Mesothelial cell of epicardium (in vitro differentiated cells): ENCODE results near the gene ACVRL1. TPM values are rescaled to one million over a fixed set of nuclear protein-coding genes. Genes with fewer than 3 reads are reported as not detected.

Experiments used
- DNase-seq, 2 experiments: peaks; one replicate each; pipeline ENCODE4 v3.0.0; 2021; ENCODE audit warnings: low spot score in 2 of 2; ENCODE audit not compliant: unreplicated experiment in 2 of 2
- H3K27ac Mint-ChIP-seq: 2 replicates; pipeline ENCODE4 v1.8.0; 2021; ENCODE audit warnings: mixed read lengths
- H3K27me3 Mint-ChIP-seq: 2 replicates; pipeline ENCODE4 v1.8.0; 2021; ENCODE audit warnings: low read depth, mixed read lengths
- H3K36me3 Mint-ChIP-seq: 2 replicates; pipeline ENCODE4 v1.8.0; 2021; ENCODE audit warnings: mixed read lengths
- H3K4me1 Mint-ChIP-seq: 2 replicates; pipeline ENCODE4 v1.8.0; 2021; ENCODE audit warnings: mixed read lengths
- H3K4me3 Mint-ChIP-seq: 2 replicates; pipeline ENCODE4 v1.8.0; 2021; ENCODE audit warnings: mild to moderate bottlenecking, moderate library complexity, mixed read lengths
- H3K9me3 Mint-ChIP-seq: 2 replicates; pipeline ENCODE4 v1.8.0; 2021; ENCODE audit warnings: mixed read lengths
- total RNA-seq: library from RNA; stranded (reverse); gene quantifications from 3 replicates; pipeline ENCODE4 v1.2.1, GENCODE V29; 2021
- TF ChIP-seq, protein P1 (sequence below): fragments of 200-600 bp; sonication (generic); IDR thresholded peaks from one replicate; pipeline ENCODE4 v1.5.0; 2021; ENCODE audit warnings: antibody characterized with exemption; ENCODE audit not compliant: unreplicated experiment

ACVRL1 gene
- total RNA-seq, 1 donor from 2014 or later = not detected

DNA sequence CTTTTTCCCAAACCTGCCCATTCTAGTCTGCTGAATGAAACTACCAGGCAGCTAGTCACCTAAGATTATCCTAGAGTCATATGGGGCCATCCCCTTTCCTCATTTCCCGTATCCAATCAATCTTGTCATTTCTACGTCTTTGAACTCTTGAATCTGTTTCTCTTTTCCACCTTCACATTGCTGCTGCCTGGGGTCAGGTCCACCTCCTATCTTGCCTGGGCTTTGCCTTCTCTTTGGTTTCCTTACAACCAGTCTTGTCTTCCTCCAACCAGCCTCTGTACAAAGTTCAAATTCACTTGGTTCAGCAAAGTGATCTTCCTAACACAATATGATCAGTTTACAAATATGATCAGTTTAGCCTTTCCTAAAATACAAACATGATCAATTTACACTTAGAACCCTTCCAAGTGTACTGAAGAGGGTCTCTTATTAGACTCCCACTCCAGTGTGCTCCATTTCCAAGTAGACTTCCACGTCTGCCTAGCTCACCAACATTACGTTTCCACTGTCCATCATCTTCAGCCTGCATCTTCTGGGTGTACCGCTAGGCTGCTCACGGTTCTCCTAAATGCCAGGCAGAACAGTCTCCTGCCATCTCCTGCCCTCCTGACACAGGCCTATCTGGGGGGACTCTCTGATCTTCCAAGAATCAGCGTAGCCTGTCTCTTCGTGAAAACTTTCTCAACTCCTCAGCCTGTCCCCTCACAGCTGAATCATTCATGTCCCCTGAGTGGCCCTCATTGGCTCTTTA lies 40.1 kb downstream of the ACVRL1 start:
- Mint-ChIP-seq H3K4me1 (peaks cover 2% of the 10 kb centered on the region), H3K27ac (no peak overlapping the region), H3K4me3 (no peak overlapping the region), H3K27me3 (peaks cover 35% of the 10 kb centered on the region), H3K36me3 (peaks cover 8% of the 10 kb centered on the region), H3K9me3 (peaks cover 15% of the 10 kb centered on the region)
- no peak for DNase-seq
- TF ChIP-seq, protein P1, sequence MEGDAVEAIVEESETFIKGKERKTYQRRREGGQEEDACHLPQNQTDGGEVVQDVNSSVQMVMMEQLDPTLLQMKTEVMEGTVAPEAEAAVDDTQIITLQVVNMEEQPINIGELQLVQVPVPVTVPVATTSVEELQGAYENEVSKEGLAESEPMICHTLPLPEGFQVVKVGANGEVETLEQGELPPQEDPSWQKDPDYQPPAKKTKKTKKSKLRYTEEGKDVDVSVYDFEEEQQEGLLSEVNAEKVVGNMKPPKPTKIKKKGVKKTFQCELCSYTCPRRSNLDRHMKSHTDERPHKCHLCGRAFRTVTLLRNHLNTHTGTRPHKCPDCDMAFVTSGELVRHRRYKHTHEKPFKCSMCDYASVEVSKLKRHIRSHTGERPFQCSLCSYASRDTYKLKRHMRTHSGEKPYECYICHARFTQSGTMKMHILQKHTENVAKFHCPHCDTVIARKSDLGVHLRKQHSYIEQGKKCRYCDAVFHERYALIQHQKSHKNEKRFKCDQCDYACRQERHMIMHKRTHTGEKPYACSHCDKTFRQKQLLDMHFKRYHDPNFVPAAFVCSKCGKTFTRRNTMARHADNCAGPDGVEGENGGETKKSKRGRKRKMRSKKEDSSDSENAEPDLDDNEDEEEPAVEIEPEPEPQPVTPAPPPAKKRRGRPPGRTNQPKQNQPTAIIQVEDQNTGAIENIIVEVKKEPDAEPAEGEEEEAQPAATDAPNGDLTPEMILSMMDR = no peak

DNA sequence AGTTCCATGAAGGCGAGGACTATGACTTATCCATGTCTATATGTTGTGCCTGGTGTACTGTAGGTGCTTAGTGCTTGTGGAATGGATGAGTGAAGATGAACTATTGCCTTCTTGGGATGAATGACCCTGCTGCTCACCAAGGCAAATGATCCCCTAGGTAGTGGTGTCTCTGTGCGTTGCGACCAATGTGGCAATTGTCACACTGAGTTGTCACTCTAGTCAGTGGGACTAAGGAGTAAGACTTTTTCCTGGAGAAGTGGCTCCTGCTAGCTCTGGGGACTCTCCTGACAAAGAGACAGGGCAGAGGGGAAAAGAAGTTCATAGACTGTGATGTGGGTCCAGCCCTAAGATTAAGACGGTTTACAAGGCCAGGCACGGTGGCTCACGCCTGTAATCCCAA lies 40.8 kb downstream of the ACVRL1 start:
- no peak for DNase-seq
- H3K4me3 Mint-ChIP-seq = no peak overlapping the region
- TF ChIP-seq, protein P1 = no peak
- peaks cover 15% of the 10 kb centered on the region for H3K9me3 Mint-ChIP-seq
- H3K4me1 Mint-ChIP-seq = peaks cover 7% of the 10 kb centered on the region
- no peak overlapping the region for H3K27ac Mint-ChIP-seq
- peaks cover 8% of the 10 kb centered on the region for H3K36me3 Mint-ChIP-seq
- H3K27me3 Mint-ChIP-seq = peaks cover 35% of the 10 kb centered on the region

DNA sequence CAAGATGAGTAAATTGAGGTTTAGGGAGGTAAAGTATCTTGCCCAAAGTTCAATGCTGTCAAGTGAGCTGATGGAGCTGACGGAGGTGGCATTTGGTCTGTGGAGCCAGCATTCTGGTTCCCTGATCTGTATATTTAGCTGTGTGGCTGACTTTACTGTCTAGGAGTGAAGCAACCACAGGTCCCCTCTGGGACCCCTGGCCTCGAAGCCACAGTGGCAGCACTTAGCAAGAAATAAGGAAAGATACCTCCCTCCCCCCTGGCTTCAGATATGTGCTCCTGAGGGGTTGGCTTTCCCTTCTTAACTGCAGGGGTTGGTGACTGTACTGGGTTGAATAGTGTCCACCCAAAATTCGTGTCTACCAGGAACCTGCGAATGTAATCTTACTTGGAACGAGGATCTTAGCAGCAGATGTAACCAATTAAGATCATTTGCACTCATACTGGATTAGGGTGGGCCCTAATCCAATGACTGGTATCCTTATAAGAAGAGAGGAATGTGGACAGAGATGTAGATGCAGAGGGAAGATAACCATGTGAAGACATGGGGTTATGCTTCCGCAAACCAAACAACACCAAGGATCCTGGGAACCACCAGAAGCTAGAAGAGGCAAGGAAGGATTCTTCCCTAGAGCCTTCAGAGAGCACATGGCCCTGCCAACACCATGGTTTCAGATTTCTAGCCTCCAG lies 42.2 kb downstream of the ACVRL1 start:
- Mint-ChIP-seq H3K36me3 (peaks cover 4% of the 10 kb centered on the region), H3K9me3 (peaks cover 9% of the 10 kb centered on the region), H3K4me3 (no peak overlapping the region), H3K4me1 (peaks cover 21% of the 10 kb centered on the region), H3K27ac (no peak overlapping the region), H3K27me3 (peaks cover 35% of the 10 kb centered on the region)
- TF ChIP-seq, protein P1 = no peak
- DNase-seq = no peak

DNA sequence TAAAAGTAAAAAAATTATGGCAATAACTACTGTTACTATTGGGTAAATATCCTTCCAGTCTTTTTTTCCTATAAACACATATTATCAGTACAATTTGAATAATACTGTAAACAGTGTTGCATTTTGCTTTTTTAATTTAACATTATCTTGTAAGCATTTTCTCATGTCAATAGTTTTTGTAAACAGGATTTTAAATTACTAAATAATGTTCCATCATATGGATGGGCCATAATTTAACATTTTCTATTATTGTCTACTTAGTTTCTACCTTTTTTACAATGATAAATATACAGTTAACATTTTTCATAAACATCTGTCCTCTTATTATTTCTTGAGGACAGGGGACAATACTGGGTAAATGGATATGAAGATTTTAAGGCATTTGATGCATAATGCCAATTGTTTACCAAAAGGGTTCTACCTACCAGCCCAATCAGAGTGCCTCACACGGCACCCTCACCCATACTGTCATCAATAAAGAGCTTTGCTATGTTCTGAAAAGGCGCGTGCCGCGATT lies 43.4 kb downstream of the ACVRL1 start:
- no peaks in the 10 kb centered on the region for H3K36me3 Mint-ChIP-seq
- H3K27ac Mint-ChIP-seq = peak overlapping the region; percentile 78
- no peaks in the 10 kb centered on the region for H3K9me3 Mint-ChIP-seq
- TF ChIP-seq, protein P1 = no peak
- H3K4me3 Mint-ChIP-seq = peak overlapping the region; percentile 84
- H3K27me3 Mint-ChIP-seq = peaks cover 35% of the 10 kb centered on the region
- peaks cover 33% of the 10 kb centered on the region for H3K4me1 Mint-ChIP-seq
- DNase-seq = no peak

DNA sequence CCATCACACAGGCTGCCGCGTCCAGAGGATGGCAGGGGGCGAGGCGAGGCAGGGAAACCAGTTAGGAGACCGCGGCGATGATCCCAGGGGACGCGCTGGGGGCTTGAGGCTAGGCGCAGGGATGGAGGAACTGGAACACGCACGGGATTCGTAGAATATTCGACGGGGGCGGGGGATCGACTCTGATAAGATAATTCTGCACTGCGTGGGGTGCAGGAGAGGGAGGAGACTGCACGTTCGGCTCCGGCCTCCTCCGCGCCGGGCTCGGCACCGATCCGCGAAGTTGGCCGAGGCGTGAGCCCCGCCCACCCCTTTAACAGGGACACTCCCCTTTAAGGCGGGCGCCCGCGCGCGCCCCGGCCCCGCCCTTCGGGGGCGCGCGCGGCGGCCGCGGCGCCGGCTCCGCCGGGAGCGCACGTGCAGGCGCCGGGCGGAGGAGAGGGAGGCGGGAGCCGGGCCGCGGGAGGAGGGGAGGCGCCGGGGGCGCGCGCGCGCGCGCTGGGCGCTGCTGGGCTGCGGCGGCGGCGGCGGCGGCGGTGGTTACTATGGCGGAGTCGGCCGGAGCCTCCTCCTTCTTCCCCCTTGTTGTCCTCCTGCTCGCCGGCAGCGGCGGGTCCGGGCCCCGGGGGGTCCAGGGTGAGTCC lies 44.0 kb downstream of the ACVRL1 start, which contains the start of gene ACVR1B:
ACVR1B (plus strand) TSS at position 501 of the 644 bp plus-strand sequence; CDS start at position 546, 45 bp downstream.
- TF ChIP-seq, protein P1 = no peak
- Mint-ChIP-seq H3K4me1 (peaks cover 36% of the 10 kb centered on the region), H3K27ac (peak within 1 kb of the TSS; percentile 78), H3K9me3 (no peaks in the 10 kb centered on the region), H3K4me3 (peak within 1 kb of the TSS; percentile 84), H3K27me3 (peaks cover 35% of the 10 kb centered on the region), H3K36me3 (no peaks in the 10 kb centered on the region)
- DNase-seq = peak; percentile 80 to 87
